HG03025 (cell line): ENCODE measurements around the gene NYAP1.
"Not testable (repeated sequence)": the region's sequence is repeated elsewhere in the genome, so short reads cannot be mapped to it uniquely, and the experiment has no call there.

Experiments
- ATAC-seq: cut with Tn5 transposase; IDR thresholded peaks from one replicate; pipeline ENCODE4 v1.9.1; 2021; ENCODE audit warnings: mild to moderate bottlenecking, moderate library complexity; ENCODE audit not compliant: unreplicated experiment, low FRiP score

Gene NYAP1

GRCh38 chr7:100483722-100484672 is at the start of gene NYAP1:
TSS of gene NYAP1 (plus strand) at chr7:100483927. CDS start at chr7:100485312, 1,385 bp downstream.
- no peak for ATAC-seq

- no peak for ATAC-seq
These were observed 49.2 kb upstream of the NYAP1 start for GRCh38 chr7:100434297-100435144.

- peak; percentile 36 for ATAC-seq
These were observed 48.1 kb upstream of the NYAP1 start for GRCh38 chr7:100435401-100436304.

- ATAC-seq: no peak
These were observed 46.3 kb upstream of the NYAP1 start for GRCh38 chr7:100437150-100438100.

GRCh38 chr7:100438172-100438571 is 45.6 kb upstream of the NYAP1 start:
- no peak for ATAC-seq

- ATAC-seq: not testable (repeated sequence)
These were observed 45.0 kb upstream of the NYAP1 start for GRCh38 chr7:100438731-100439130.

- ATAC-seq: not testable (repeated sequence)
These were observed 44.5 kb upstream of the NYAP1 start for GRCh38 chr7:100439244-100439643.

GRCh38 chr7:100441641-100442535 is 41.8 kb upstream of the NYAP1 start:
- ATAC-seq: no peak

GRCh38 chr7:100443096-100443840 is 40.5 kb upstream of the NYAP1 start:
- ATAC-seq: no peak

GRCh38 chr7:100444311-100445278 is 39.1 kb upstream of the NYAP1 start:
- ATAC-seq: no peak

- ATAC-seq: no peak
These were observed 37.7 kb upstream of the NYAP1 start for GRCh38 chr7:100446040-100446439.

- not testable (repeated sequence) for ATAC-seq
These were observed 36.4 kb upstream of the NYAP1 start for GRCh38 chr7:100447363-100447762.

- ATAC-seq: no peak
These were observed 34.4 kb upstream of the NYAP1 start for GRCh38 chr7:100449190-100449795.

- ATAC-seq: no peak
These were observed 31.2 kb upstream of the NYAP1 start for GRCh38 chr7:100452513-100452912.

GRCh38 chr7:100453854-100454253 is 29.9 kb upstream of the NYAP1 start:
- ATAC-seq: not testable (repeated sequence)

- no peak for ATAC-seq
These were observed 28.5 kb upstream of the NYAP1 start for GRCh38 chr7:100455206-100455605.
